Stimulated activated CD8-positive, alpha-beta memory T cell treated with anti-CD3 and anti-CD28 coated beads, Interleukin-7, amount 100 ng/mL, for 24 hours (primary cell): Measurements from ENCODE around the gene CLPTM1L.
"Not testable (repeated sequence)": the region's sequence is repeated elsewhere in the genome, so short reads cannot be mapped to it uniquely, and the experiment has no call there.

ENCODE experiments used
- DNase-seq: peaks from one replicate; pipeline ENCODE4 v3.0.0-alpha.2; 2020; ENCODE audit warnings: low read depth

CLPTM1L gene

DNA sequence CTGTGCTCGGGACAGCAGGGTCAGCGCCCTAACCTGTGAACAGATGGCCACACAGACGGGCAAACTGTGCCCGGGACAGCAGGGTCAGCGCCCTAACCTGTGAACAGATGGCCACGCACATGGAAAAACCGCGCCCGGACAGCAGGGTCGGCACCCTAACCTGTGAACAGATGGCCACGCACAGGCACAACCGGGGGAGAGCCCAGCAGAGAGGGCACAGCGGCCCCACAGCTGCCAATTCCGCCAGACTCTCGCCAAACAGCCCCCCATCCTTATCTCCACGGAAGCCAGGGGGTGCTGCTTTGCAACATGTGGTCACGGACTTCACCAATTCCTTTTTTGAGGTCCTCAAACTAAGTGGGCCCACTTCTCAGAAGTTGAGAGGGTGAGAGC is 5.1 kb downstream of the CLPTM1L start:
- DNase-seq: not testable (repeated sequence)

DNA sequence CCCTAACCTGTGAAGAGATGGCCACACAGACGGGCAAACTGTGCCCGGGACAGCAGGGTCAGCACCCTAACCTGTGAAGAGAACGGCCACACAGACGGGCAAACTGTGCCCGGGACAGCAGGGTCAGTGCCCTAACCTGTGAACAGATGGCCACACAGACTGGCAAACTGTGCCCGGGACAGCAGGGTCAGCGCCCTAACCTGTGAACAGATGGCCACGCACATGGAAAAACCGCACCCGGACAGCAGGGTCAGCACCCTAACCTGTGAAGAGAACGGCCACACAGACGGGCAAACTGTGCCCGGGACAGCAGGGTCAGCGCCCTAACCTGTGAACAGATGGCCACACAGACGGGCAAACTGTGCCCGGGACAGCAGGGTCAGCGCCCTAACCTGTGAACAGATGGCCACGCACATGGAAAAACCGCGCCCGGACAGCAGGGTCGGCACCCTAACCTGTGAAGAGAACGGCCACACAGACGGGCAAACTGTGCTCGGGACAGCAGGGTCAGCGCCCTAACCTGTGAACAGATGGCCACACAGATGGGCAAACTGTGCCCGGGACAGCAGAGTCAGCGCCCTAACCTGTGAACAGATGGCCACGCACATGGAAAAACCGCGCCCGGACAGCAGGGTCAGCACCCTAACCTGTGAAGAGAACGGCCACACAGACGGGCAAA is 5.6 kb downstream of the CLPTM1L start:
- not testable (repeated sequence) for DNase-seq

DNA sequence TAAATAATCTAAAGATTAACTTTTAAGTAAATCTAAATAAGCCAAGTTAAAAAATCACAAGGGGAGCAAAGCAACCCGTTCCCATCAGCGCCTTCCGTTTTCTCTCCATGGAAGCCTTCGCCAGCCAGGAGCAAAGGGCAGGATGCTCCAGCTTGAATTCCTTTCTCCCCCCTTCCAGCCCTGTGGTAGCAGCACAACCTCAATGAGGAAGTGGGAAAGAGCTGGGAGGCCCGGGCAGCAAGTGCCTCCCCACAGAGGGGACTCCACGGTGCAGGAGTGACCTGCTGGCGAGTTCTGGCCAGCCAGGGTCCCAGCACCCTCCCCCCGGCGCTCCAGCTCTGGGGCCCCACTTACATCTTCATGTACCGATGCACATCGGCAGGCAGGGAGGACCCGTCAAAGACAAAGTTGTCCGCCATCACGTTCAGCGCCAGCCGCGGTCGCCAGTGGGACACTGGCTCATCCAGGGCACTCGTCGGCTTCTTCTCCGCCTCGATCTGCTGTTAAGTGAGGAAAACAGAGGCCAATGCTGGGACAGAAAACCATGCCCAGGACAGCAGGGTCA is 6.3 kb downstream of the CLPTM1L start:
- DNase-seq: no peak

DNA sequence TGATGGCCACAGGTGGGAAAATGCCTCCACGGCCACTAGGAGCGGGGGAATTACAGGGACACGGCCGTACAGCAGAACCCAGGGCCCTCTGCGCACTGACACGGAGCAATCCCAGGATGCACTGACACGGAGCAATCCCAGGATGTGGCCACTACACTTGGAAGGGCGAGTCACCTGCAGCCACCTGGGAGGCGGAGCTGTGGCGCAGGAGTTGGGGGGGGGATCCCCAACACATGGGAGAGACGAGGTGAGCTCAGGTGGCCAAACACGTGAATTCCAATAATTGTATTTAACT is 6.8 kb downstream of the CLPTM1L start:
- no peak for DNase-seq

DNA sequence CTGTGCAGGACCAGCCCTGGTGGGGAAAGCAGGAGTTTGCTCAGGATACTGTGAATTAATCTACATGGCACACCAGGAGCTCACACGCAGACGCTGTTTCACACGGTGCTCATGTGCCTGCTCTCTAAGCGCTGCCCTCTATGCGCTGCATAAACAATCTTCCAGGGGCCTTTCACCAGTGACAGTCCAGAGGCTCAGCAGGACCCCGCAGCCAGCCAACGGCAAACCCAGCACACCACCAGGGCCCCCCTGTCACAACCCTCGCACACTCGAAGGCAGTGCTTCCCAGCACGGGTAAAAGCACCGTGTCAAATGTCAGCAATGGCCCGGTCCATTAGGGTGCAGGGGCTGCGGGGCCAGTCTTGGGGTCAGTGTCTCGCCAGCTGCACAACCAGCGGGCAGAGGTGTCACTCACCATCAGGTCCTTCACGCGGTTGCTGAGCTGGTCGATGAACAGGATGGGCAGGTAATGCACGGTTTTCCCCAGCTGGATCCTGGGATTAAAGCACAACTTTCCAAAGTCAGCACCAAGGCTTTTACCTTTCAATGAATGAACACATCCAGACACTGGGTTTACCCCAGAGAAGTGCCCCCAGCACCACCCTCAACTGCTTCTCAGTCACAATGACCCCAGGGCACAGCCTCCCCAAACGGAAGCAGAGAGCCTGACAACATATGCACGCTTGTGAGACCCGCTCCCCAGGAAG is 7.3 kb downstream of the CLPTM1L start:
- no peak for DNase-seq

DNA sequence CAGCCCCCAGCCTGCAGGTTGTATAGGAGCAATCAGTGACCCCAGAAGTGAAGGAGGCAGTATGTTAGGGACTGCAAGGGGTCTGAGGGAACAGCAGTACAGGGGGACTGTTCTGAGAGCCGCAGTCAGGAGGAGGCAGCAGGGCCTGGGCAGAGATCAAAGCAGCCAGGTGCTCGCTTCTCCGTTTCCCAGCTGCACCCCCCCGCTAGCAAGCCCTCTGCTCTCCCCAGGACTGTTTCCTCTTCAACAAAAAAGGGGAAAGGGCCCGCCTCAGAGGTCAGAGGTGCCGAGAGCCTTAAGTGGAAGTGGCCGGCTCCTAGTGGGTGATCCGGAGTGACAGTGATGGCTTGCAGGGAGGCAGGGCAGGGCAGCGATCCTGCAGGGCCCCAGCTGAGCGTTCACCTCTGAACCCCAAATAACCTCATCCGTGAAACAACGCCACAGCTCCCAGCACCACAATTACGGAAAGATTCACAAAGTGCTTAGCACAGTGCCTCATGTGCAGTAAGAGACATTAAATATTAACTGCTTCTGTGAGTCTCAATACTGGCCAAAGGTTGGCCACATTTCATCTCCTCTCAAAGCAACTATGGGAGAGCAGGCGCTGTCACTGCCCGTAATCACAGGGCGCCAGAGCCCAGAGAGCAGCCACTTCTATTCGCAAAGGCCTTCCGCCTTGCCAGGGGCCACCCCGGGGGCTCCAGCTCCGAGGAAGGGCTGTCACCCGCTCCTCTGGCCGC is 8.0 kb downstream of the CLPTM1L start:
- DNase-seq: no peak

DNA sequence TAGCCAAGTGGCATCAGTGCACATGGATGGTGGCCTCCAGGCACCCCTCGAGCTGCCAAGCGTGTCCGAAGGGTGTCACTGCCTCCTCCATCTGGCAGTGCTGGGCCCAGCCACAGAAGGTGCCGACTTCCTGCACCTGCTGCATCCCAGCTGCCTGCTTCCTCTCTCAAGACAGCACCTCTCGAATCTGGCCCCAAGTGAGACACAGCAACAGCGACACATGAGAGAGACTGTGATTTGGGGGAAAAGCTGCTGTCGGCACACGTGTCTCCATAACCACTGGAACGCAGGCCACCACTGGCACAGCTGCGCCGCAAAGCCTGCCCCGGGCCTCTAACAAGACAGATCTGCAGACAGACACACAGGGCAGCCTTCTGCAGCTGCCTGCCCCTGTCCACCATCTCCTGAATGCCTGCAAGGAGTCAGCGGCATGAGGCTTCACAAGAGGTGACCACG is 8.8 kb downstream of the CLPTM1L start:
- DNase-seq: no peak

DNA sequence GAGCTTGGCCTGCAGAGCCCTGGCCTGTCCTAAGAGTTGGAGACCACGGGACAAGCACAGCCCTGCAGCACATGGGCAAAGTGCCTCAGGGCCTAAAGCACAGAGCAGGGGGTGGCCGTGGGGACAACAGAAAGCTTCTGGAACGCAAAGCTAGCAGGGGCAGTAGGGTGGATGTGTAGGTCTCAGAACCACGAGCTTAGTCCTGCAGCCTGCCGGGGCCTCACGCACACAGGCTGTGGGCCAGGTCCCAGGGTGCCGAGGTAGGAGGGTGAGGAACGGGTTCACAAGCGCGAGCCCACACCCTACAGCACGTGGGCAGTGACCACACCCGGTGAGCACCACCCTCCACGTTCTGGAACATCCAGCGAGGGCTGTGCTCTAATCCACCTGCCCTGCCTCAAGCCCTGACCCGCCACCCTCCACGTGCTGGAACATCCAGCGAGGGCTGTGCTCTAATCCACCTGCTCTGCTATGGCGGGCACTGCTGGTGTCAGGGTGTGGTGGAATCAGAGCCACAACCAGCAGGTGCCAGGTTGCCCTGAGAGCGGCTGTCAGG is 9.3 kb downstream of the CLPTM1L start:
- DNase-seq: no peak

DNA sequence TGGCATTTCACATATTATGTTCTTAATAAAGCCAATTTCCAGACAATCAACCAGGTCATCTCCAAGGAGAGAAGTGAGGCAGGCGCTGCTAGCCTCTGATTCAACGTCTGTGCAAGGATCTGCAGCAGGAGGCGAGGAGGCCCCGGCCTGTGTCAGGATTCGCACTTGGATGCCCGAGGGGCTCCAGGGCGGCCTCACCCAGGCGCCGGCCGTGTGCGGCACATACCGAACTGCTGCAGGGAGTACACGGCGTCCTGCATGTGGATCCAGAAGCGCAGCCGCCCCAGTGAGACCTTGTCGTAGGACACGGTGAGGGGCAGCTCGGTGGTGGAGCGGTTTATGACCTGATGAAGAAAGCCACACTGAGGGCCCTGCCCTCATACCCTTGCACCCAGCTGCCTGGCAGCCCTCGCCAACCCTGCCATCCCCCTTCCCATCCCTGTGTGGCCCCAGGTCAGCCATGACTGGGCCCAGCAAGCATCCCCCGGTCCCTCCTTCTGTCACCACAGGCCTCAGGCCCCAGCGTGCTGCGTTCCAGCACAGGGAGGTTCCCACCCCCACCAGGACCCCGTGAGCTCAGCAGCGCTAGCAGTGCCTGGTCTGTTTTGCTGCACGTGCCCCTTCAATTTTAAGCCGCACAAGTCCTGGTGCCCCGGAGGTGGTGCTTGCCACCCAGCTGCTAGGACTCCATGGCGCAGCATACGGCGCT is 9.9 kb downstream of the CLPTM1L start:
- DNase-seq: no peak

DNA sequence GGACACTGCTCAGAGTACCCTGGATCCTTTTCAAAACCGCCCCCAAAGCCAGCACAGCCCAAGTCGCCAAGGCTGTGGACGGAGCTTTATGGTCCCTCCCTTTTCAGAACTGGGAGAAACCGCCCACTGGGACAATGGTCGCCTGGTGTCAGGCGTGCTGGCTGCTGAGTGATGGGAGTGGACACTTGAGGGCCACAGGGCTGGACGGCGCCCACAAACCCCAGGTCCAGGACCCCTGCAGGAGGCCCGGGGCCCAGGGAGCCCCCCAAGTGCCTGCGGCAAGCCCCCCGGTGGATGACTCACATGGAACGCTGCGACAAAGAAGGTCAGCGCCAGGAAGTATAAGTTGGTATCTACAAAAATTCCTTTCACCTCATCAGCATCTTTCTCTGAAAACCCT is 10.9 kb downstream of the CLPTM1L start:
- DNase-seq: no peak

DNA sequence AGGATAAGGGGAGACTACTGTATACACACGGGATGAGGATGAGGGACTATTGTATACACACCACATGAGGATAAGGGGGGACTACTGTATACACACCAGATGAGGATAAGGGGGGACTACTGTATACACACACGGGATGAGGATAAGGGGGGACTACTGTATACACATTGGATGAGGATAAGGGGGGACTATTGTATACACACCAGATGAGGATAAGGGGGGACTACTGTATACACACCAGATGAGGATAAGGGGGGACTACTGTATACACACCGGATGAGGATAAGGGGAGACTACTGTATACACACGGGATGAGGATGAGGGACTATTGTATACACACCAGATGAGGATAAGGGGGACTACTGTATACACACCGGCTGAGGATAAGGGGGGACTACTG is 11.6 kb downstream of the CLPTM1L start:
- DNase-seq: not testable (repeated sequence)

DNA sequence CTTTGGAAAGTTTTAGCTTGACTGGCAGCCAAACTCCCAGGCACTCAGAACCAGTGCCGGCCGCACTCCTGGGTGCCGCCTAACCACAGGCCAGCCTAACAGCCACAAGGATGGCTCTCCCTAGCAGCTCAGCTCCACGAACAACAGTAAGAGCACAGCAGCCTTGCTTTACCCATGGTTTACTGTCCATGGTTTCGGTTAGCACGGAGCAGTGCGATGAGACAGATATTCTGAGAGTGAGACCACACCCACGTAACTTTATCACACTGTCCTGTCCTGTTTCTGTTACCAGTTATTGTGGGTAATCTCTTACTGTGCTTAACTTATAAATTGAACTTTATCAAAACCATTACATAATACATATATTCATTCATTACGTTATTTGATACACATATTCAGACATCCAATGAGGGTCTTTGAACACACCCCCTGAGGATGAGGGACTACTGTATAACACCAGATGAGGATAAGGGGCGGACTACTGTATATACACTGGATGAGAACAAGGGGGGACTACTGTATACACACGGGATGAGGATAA is 12.4 kb downstream of the CLPTM1L start:
- no peak for DNase-seq

DNA sequence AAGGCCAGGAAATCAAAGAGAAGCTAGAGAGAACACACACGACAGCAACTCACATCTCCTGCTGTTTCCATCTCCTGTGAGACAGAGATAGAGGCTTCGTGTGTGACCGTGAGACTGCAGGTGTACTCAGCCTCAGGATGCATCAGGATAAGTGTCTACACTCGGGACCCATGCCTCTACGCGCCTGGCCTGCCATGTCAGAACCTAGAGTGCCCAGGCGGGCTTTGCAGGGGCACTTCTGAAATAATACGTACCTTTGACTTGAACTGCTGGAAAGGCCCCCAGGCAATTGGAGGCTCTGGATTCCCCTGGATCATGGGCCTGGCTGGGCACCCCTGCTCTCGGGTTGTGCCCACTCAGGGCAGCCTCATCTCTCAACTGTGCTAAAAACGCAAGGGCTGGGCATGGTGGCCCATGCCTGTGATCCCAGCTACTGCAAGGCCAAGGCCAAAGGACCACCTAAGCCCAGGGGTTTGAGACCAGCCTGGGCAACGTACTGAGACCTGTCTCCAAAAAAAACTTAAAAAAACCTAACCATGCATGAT is 13.0 kb downstream of the CLPTM1L start:
- DNase-seq: no peak

DNA sequence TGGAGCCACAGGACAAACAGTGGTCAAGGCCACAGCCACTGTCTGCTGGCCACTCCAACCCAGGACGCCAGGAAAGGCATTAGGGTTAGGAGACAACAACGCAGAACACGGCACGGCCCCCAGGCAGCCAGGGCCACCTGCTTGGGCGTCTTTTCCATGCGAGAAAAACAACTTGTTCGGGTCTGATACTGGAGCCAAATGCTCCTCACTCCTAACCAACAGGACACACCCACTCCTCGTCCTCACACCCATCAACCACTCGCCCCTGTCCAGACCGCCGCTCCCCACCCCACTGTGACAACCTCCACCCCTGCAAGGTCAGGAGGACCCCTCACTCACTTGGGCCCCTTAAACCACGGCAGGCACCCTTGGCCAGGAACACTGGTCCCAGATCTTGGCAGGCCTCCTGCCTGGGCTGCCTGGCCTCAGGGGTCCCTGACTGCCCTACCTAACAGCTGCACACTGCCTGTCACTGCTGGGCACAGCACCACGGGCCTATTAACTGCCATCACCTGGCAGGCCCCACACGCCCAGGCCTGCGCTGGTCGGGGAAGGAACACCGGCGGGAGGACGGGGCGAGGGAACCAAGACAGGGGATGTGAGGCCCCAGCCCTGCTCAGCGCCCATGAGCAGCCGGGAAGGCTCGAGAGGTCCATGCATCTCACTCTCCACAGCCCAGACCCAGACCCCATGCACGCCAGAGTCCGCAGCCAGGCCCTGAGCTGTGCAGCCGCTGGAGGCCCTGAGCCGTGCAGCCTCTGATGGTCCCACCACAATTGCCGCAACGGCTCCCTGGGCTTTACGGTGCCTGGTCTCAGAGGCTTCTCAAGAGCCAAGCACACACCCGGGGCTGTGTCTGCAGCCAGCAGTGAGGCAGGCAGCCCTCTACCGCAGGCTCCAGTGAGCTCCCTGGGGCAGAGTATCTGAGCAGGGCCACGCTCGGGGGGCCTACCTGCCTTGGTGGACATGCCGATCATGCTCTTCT is 13.8 kb downstream of the CLPTM1L start:
- DNase-seq: no peak

DNA sequence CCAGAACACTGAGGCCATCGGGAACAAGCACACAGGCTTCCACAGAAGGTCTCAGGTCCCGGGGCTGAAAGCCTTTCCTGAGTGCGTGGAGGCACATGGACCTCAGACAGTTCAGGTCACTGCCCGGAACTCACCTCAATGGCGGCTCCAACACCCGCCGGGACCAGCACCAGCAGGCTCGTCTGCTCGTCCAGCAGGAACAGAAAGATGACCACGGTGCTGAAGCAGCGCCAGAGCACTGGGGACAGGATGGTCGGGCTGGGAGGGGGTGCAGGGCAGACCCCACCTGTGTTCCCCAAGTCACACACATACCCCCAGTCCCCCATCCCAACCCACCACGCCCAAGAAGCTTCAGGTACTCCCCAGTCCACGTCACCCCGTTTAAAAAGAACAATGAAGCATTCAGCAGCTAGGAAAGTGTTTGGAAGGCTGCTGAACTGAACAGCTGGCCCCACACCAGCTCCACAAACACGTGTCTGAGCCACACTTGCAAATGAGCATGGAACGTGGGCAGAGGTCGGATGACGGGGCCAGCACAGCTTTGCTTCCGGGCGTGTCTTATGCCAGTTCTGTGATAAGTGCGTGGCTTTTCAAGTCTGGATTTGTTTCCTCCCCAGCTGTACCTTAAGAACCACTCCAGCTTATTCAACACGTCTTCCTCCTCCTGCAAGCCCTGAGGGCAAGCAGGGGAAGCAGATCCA is 14.6 kb downstream of the CLPTM1L start:
- no peak for DNase-seq

DNA sequence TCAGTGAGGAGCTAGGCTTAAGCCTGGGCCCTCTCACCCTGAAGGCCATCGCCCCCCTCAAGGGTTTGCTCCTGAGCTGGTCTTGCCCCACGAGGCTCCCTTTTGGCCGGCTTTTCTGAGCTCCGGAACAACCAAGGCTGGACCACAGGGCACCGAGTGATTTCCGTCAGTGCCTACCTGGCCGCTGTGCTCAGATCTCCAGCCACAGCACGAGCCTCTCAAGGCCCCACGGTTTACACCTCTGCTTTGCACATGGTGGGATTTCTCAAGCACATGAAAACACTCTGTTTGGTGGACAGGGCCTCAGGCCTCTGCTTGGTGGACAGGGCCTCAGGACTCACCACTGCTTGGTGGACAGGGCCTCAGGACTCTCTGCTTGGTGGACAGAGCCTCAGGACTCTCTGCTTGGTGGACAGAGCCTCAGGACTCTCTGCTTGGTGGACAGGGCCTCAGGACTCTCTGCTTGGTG is 15.8 kb downstream of the CLPTM1L start:
- no peak for DNase-seq

DNA sequence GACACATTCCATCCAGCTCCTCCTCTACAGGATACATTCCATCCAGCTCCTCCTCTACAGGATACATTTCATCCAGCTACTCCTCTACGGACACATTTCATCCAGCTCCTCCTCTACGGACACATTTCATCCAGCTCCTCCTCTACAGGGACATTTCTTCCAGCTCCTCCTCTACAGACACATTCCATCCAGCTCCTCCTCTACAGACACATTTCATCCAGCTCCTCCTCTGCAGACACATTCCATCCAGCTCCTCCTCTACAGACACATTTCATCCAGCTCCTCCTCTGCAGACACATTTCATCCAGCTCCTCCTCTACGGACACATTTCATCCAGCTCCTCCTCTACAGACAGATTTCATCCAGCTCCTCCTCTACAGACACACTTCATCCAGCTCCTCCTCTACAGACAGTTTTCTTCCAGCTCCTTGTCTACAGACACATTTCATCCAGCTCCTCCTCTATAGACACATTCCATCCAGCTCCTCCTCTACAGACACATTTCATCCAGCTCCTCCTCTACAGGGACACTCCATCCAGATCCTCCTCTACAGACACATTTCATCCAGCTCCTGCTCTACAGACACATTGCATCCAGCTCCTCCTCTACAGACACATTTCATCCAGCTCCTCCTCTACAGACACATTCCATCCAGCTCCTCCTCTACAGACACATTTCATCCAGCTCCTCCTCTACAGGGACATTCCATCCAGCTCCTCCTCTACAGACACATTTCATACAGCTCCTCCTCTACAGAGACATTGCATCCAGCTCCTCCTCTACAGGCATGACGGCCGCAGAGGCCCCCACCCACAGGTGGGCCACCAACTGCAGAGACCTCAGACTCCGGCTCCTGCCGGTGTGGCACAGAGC is 16.4 kb downstream of the CLPTM1L start:
- DNase-seq: not testable (repeated sequence)
